ENCODE data around the gene RAB8A.

RAB8A gene

GRCh38 chr19:16160943-16161560 is 49.4 kb downstream of the RAB8A start:
- no peak overlapping the region for H2BK120ac ChIP-seq (ENCODE audit: low read depth, low read length)
- no peak overlapping the region for H2AK5ac ChIP-seq (ENCODE audit: low read length)
- H3K4me1 ChIP-seq (ENCODE audit: control insufficient read depth, low read depth, low read length), result no peaks in the 10 kb centered on the region
- no peak overlapping the region for H3K27ac ChIP-seq (ENCODE audit: low read depth, low read length)
- H3K4ac ChIP-seq (ENCODE audit: low read depth, low read length), result no peak overlapping the region
- H3K56ac ChIP-seq (ENCODE audit: low read length), result no peak overlapping the region
- no peak overlapping the region for H2BK15ac ChIP-seq (replicated peaks; ENCODE audit: low read depth)
- peak; percentile 34 for DNase-seq
- H3K9ac ChIP-seq (ENCODE audit: low read length), result no peak overlapping the region
- H3K36me3 ChIP-seq (ENCODE audit: control insufficient read depth, insufficient read depth, low read length), result no peaks in the 10 kb centered on the region
- H3K4me3 ChIP-seq (ENCODE audit: low read length), result no peak overlapping the region
- H3K18ac ChIP-seq (ENCODE audit: low read length), result no peak overlapping the region
- H3K4me2 ChIP-seq (ENCODE audit: low read length), result no peak overlapping the region
- H3K79me1 ChIP-seq (ENCODE audit: low read length), result no peaks in the 10 kb centered on the region
- H2BK5ac ChIP-seq (ENCODE audit: low read length), result no peak overlapping the region
- no peaks in the 10 kb centered on the region for H3K27me3 ChIP-seq (ENCODE audit: insufficient read depth, low read length, poor library complexity)
- no peaks in the 10 kb centered on the region for H3K79me2 ChIP-seq (ENCODE audit: control insufficient read depth, insufficient read depth, low read length)
- H4K5ac ChIP-seq (ENCODE audit: low read length), result no peak overlapping the region
- H3K23ac ChIP-seq (ENCODE audit: low read length), result no peak overlapping the region
- WGBS (ENCODE audit: extremely low coverage, insufficient coverage, low lambda C conversion rate), result no CpG with 5 or more reads among the region's 14 CpGs
- no peak overlapping the region for H4K8ac ChIP-seq (ENCODE audit: low read depth, low read length)

GRCh38 chr19:16161840-16162239 is 50.2 kb downstream of the RAB8A start:
- DNase-seq, result no peak
- Histone ChIP-seq H4K5ac (ENCODE audit: low read length) (no peak overlapping the region), H3K27ac (ENCODE audit: low read depth, low read length) (no peak overlapping the region), H3K18ac (ENCODE audit: low read length) (no peak overlapping the region), H3K4me2 (ENCODE audit: low read length) (no peak overlapping the region), H3K36me3 (ENCODE audit: control insufficient read depth, insufficient read depth, low read length) (no peaks in the 10 kb centered on the region), H3K27me3 (ENCODE audit: insufficient read depth, low read length, poor library complexity) (no peaks in the 10 kb centered on the region), H3K79me1 (ENCODE audit: low read length) (no peaks in the 10 kb centered on the region), H3K4me3 (ENCODE audit: low read length) (no peak overlapping the region), H3K4me1 (ENCODE audit: control insufficient read depth, low read depth, low read length) (no peaks in the 10 kb centered on the region), H2AK5ac (ENCODE audit: low read length) (no peak overlapping the region), H2BK15ac (replicated peaks; ENCODE audit: low read depth) (no peak overlapping the region), H2BK5ac (ENCODE audit: low read length) (no peak overlapping the region), H3K56ac (ENCODE audit: low read length) (no peak overlapping the region), H4K8ac (ENCODE audit: low read depth, low read length) (no peak overlapping the region), H3K9ac (ENCODE audit: low read length) (no peak overlapping the region), H2BK120ac (ENCODE audit: low read depth, low read length) (no peak overlapping the region), H3K79me2 (ENCODE audit: control insufficient read depth, insufficient read depth, low read length) (no peaks in the 10 kb centered on the region), H3K4ac (ENCODE audit: low read depth, low read length) (no peak overlapping the region), H3K23ac (ENCODE audit: low read length) (no peak overlapping the region)
- no CpG with 5 or more reads among the region's 3 CpGs for WGBS (ENCODE audit: extremely low coverage, insufficient coverage, low lambda C conversion rate)

- no peak overlapping the region for H3K56ac ChIP-seq (ENCODE audit: low read length)
- H2BK15ac ChIP-seq (replicated peaks; ENCODE audit: low read depth), result no peak overlapping the region
- no peak overlapping the region for H4K8ac ChIP-seq (ENCODE audit: low read depth, low read length)
- H3K4me1 ChIP-seq (ENCODE audit: control insufficient read depth, low read depth, low read length), result no peaks in the 10 kb centered on the region
- H4K5ac ChIP-seq (ENCODE audit: low read length), result no peak overlapping the region
- no peak for DNase-seq
- H3K4me3 ChIP-seq (ENCODE audit: low read length), result no peak overlapping the region
- H2BK5ac ChIP-seq (ENCODE audit: low read length), result no peak overlapping the region
- H3K27me3 ChIP-seq (ENCODE audit: insufficient read depth, low read length, poor library complexity), result no peaks in the 10 kb centered on the region
- no peak overlapping the region for H3K9ac ChIP-seq (ENCODE audit: low read length)
- H3K4me2 ChIP-seq (ENCODE audit: low read length), result no peak overlapping the region
- H2AK5ac ChIP-seq (ENCODE audit: low read length), result no peak overlapping the region
- no peak overlapping the region for H2BK120ac ChIP-seq (ENCODE audit: low read depth, low read length)
- no peaks in the 10 kb centered on the region for H3K79me1 ChIP-seq (ENCODE audit: low read length)
- H3K36me3 ChIP-seq (ENCODE audit: control insufficient read depth, insufficient read depth, low read length), result no peaks in the 10 kb centered on the region
- no peak overlapping the region for H3K18ac ChIP-seq (ENCODE audit: low read length)
- no peaks in the 10 kb centered on the region for H3K79me2 ChIP-seq (ENCODE audit: control insufficient read depth, insufficient read depth, low read length)
- H3K4ac ChIP-seq (ENCODE audit: low read depth, low read length), result no peak overlapping the region
- no CpG with 5 or more reads among the region's 13 CpGs for WGBS (ENCODE audit: extremely low coverage, insufficient coverage, low lambda C conversion rate)
- H3K23ac ChIP-seq (ENCODE audit: low read length), result no peak overlapping the region
- no peak overlapping the region for H3K27ac ChIP-seq (ENCODE audit: low read depth, low read length)
Observed at GRCh38 chr19:16164222-16164890, 52.7 kb downstream of the RAB8A start.

- H4K8ac ChIP-seq (ENCODE audit: low read depth, low read length), result no peak overlapping the region
- no CpG with 5 or more reads among the region's 1 CpG for WGBS (ENCODE audit: extremely low coverage, insufficient coverage, low lambda C conversion rate)
- no peak overlapping the region for H2AK5ac ChIP-seq (ENCODE audit: low read length)
Observed at GRCh38 chr19:16166417-16166816, 54.7 kb downstream of the RAB8A start.

GRCh38 chr19:16167055-16167454 is 55.4 kb downstream of the RAB8A start:
- WGBS (ENCODE audit: extremely low coverage, insufficient coverage, low lambda C conversion rate), result no CpG with 5 or more reads among the region's 5 CpGs
- H3K4me1 ChIP-seq (ENCODE audit: control insufficient read depth, low read depth, low read length), result no peaks in the 10 kb centered on the region
- no peak overlapping the region for H3K4ac ChIP-seq (ENCODE audit: low read depth, low read length)
- DNase-seq, result no peak
- H3K56ac ChIP-seq (ENCODE audit: low read length), result no peak overlapping the region
- H4K5ac ChIP-seq (ENCODE audit: low read length), result no peak overlapping the region
- no peak overlapping the region for H3K27ac ChIP-seq (ENCODE audit: low read depth, low read length)
- no peak overlapping the region for H2BK5ac ChIP-seq (ENCODE audit: low read length)
- H3K23ac ChIP-seq (ENCODE audit: low read length), result no peak overlapping the region
- H3K9ac ChIP-seq (ENCODE audit: low read length), result no peak overlapping the region
- H3K79me2 ChIP-seq (ENCODE audit: control insufficient read depth, insufficient read depth, low read length), result no peaks in the 10 kb centered on the region
- no peak overlapping the region for H2BK120ac ChIP-seq (ENCODE audit: low read depth, low read length)
- no peak overlapping the region for H2BK15ac ChIP-seq (replicated peaks; ENCODE audit: low read depth)
- no peak overlapping the region for H2AK5ac ChIP-seq (ENCODE audit: low read length)
- H3K18ac ChIP-seq (ENCODE audit: low read length), result no peak overlapping the region
- no peak overlapping the region for H3K4me3 ChIP-seq (ENCODE audit: low read length)
- H3K4me2 ChIP-seq (ENCODE audit: low read length), result no peak overlapping the region
- no peaks in the 10 kb centered on the region for H3K27me3 ChIP-seq (ENCODE audit: insufficient read depth, low read length, poor library complexity)
- no peaks in the 10 kb centered on the region for H3K36me3 ChIP-seq (ENCODE audit: control insufficient read depth, insufficient read depth, low read length)
- H4K8ac ChIP-seq (ENCODE audit: low read depth, low read length), result no peak overlapping the region
- H3K79me1 ChIP-seq (ENCODE audit: low read length), result no peaks in the 10 kb centered on the region

More at GRCh38 chr19:16166417-16166816, 54.7 kb downstream of the RAB8A start:
- Histone ChIP-seq H3K27me3 (ENCODE audit: insufficient read depth, low read length, poor library complexity) (no peaks in the 10 kb centered on the region), H3K79me2 (ENCODE audit: control insufficient read depth, insufficient read depth, low read length) (no peaks in the 10 kb centered on the region), H3K4me2 (ENCODE audit: low read length) (no peak overlapping the region), H3K9ac (ENCODE audit: low read length) (no peak overlapping the region), H4K5ac (ENCODE audit: low read length) (no peak overlapping the region), H2BK120ac (ENCODE audit: low read depth, low read length) (no peak overlapping the region), H2BK15ac (replicated peaks; ENCODE audit: low read depth) (no peak overlapping the region), H3K27ac (ENCODE audit: low read depth, low read length) (no peak overlapping the region), H3K23ac (ENCODE audit: low read length) (no peak overlapping the region), H3K4me3 (ENCODE audit: low read length) (no peak overlapping the region), H3K56ac (ENCODE audit: low read length) (no peak overlapping the region), H3K36me3 (ENCODE audit: control insufficient read depth, insufficient read depth, low read length) (no peaks in the 10 kb centered on the region), H2BK5ac (ENCODE audit: low read length) (no peak overlapping the region), H3K4ac (ENCODE audit: low read depth, low read length) (no peak overlapping the region), H3K18ac (ENCODE audit: low read length) (no peak overlapping the region), H3K79me1 (ENCODE audit: low read length) (no peaks in the 10 kb centered on the region), H3K4me1 (ENCODE audit: control insufficient read depth, low read depth, low read length) (no peaks in the 10 kb centered on the region)
- DNase-seq, result no peak

All from mesendoderm (in vitro differentiated cells).